Adrenal gland (tissue), 12 donors: ENCODE data around the gene RADIL. TPM values are rescaled to one million over a fixed set of nuclear protein-coding genes. Genes with fewer than 3 reads are reported as not detected.

Experiments used
- DNase-seq, 7 donors: peaks; one replicate each; pipeline ENCODE4 v3.0.0-alpha.2; 2019 to 2020
- H3K27ac ChIP-seq, 5 donors: fragments of 200-600 bp; sonication (generic) in 4 of 5; 1 replicate in 3 of 5; 2 replicates in 2 of 5; pipeline versions ENCODE4 v1.5.1 to v1.8.0; 2016 to 2020; ENCODE audit warnings: mild to moderate bottlenecking in 1 of 5
- H3K27me3 ChIP-seq: fragments of 200-600 bp; 2 replicates; pipeline ENCODE4 v1.8.0; 2021
- H3K36me3 ChIP-seq, 2 donors: fragments of 200-600 bp; replicated peaks in 1 of 2; 1 replicate in 1 of 2; 2 replicates in 1 of 2; pipeline versions ENCODE4 v1.5.1 to v1.8.0; 2018 to 2022
- H3K4me1 ChIP-seq, 2 donors: fragments of 200-600 bp; replicated peaks in 1 of 2; 1 replicate in 1 of 2; 2 replicates in 1 of 2; pipeline versions ENCODE4 v1.5.1 to v1.8.0; 2018 to 2021
- H3K4me3 ChIP-seq, 4 donors: fragments of 200-600 bp; sonication (generic) in 3 of 4; one replicate each; pipeline ENCODE4 v1.5.1; 2016 to 2018
- H3K9me3 ChIP-seq, 3 donors: fragments of 200-600 bp; sonication (generic) in 1 of 3; replicated peaks in 1 of 3; 1 replicate in 2 of 3; 2 replicates in 1 of 3; pipeline versions ENCODE4 v1.5.1 to v1.8.0; 2016 to 2021
- POLR2A ChIP-seq, 2 donors: fragments of 450-650 bp; IDR thresholded peaks; one replicate each; pipeline ENCODE4 v1.6.1; 2017; ENCODE audit warnings: antibody characterized with exemption in 2 of 2, mild to moderate bottlenecking in 2 of 2, moderate library complexity in 1 of 2
- WGBS, 4 donors: extraction: QIAGEN DNeasy Blood & Tissue Kit in 2 of 4; methylation state at CpG; one replicate each; pipeline versions ENCODE4 v1.1.5 to v1.1.7; 2013 to 2017; 5-methylcytosine and 5-hydroxymethylcytosine counted together
- intact Hi-C, 2 donors: fragments of 100-400 bp; cut with DNase I; formaldehyde crosslinking; loops; one replicate each; pipeline versions ENCODE4 v1.14.1 to v1.15.0; 2022 to 2023
- polyA plus RNA-seq, 3 donors: library from polyadenylated mRNA; stranded (reverse); fragments of 200-250 nt in 2 of 3; fragments of 350-450 nt in 1 of 3; fragmentation: Illumina TruSeq in 1 of 3; extraction: RNeasy Lipid Tissue Mini Kit (QIAGEN cat#74804) in 1 of 3; gene quantifications; one replicate each; pipeline ENCODE4 v1.2.3, GENCODE V29; 2013 to 2014
- total RNA-seq, 9 donors: library from RNA; depleted of rRNA in 4 of 9; stranded (reverse); fragments of >200 nt in 4 of 9; fragments of 120-200 nt in 1 of 9; fragmentation: NEBNext Ultra II Directional in 1 of 9; extraction: Animal tissue kit (Norgen Biotek cat#: 25700) in 1 of 9; gene quantifications; one replicate each; pipeline versions ENCODE4 v1.1.0 to v1.2.4, GENCODE V29; 2013 to 2023
- TF ChIP-seq, protein P1 (sequence below), 6 experiments: fragments of 450-650 bp in 4 of 6; fragments of 200-600 bp in 2 of 6; sonication (generic) in 1 of 6; IDR thresholded peaks; 1 replicate in 5 of 6; 2 replicates in 1 of 6; pipeline versions ENCODE4 v1.5.1 to v1.8.0; 2016 to 2021; ENCODE audit warnings: antibody characterized with exemption in 6 of 6, mild to moderate bottlenecking in 2 of 6, moderate library complexity in 1 of 6
- donor health status: healthy with polysubstance abuse.
- donor health status: Bipolar disorder and iron deficiency.
- donor health status: DM: yes; HTN: yes; CAD: no.
- donor health status: DM: no; HTN: no; CAD: no.
- donor health status: DM: no; HTN: no; CAD: no.
- donor health status: DM: yes; HTN: yes; CAD: no.

RADIL gene
- total and polyA plus RNA-seq, 12 donors = 0.16 to 7.8 (median 1.4) TPM

GRCh38 chr7:4878336-4879335 is 4.9 kb downstream of the RADIL start:
- Histone ChIP-seq H3K36me3 (no peaks in the 10 kb centered on the region), H3K4me3 (no peak overlapping the region), H3K9me3 (no peaks in the 10 kb centered on the region), H3K27ac (no peak overlapping the region), H3K4me1 (peaks cover 0 to 8% of the 10 kb centered on the region in 2 donors), H3K27me3 (peaks cover 8% of the 10 kb centered on the region)
- TF ChIP-seq, protein P1, sequence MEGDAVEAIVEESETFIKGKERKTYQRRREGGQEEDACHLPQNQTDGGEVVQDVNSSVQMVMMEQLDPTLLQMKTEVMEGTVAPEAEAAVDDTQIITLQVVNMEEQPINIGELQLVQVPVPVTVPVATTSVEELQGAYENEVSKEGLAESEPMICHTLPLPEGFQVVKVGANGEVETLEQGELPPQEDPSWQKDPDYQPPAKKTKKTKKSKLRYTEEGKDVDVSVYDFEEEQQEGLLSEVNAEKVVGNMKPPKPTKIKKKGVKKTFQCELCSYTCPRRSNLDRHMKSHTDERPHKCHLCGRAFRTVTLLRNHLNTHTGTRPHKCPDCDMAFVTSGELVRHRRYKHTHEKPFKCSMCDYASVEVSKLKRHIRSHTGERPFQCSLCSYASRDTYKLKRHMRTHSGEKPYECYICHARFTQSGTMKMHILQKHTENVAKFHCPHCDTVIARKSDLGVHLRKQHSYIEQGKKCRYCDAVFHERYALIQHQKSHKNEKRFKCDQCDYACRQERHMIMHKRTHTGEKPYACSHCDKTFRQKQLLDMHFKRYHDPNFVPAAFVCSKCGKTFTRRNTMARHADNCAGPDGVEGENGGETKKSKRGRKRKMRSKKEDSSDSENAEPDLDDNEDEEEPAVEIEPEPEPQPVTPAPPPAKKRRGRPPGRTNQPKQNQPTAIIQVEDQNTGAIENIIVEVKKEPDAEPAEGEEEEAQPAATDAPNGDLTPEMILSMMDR (IDR thresholded peaks at IDR 0.05) = no peak
- no peak for TF ChIP-seq POLR2A (IDR thresholded peaks at IDR 0.05)
- no peak for DNase-seq
- intact Hi-C loops = no loop called here
- 80 to 90% (median 87%) methylated on average over 21 to 45 of the region's 45 CpGs for WGBS, 4 donors

DNA sequence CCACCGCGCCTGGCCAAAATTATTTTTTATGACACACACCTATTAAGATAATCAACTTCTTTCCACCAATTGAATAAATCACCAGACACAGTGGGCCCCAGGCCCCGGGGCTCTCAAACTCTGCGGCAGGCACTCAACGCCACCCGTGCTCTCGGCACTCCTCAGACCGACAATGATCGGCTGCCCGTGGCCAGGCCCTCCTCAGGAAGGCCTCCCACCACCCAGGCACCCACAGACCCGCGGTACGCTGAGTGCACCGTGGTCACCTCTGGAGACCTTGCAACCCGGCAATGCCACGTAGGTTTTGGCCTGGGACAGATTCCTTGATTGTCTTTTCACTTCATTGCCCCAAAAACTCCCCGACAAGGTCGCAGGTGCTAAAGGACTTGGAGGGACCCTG is 6.9 kb downstream of the RADIL start:
- 94 to 96% (median 95%) methylated on average over 15 to 18 of the region's 18 CpGs for WGBS, 4 donors
- TF ChIP-seq POLR2A (IDR thresholded peaks at IDR 0.05) = no peak
- TF ChIP-seq, protein P1 (IDR thresholded peaks at IDR 0.05) = no peak
- Histone ChIP-seq H3K27me3 (no peaks in the 10 kb centered on the region), H3K4me1 (no peaks in the 10 kb centered on the region), H3K4me3 (no peak overlapping the region), H3K27ac (no peak overlapping the region), H3K36me3 (no peaks in the 10 kb centered on the region), H3K9me3 (no peaks in the 10 kb centered on the region)
- no peak for DNase-seq
- intact Hi-C loops = no loop called here

DNA sequence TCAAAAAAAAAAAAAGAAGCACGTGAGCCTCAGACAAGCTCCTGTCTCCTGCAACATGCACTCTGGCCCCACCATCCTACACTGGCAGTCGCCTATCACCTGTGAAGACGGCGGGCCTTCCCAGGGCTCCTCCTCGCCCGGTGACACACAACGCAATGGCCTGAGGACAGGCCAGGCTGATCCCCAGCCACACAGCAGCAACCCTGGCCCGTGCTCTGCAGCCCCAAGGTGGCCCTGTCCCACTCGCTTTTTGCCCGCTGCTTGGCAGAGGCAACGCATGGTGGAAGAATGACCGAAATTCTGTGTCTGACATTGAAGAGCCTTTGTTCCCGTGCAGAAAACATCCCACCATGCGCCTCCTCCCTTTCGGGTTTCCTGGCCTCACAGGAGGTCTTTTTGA is 8.1 kb downstream of the RADIL start:
- H3K36me3 ChIP-seq = no peaks in the 10 kb centered on the region

More for the DNA sequence above, 8.1 kb downstream of the RADIL start:
- no peak for DNase-seq
- Histone ChIP-seq H3K27me3 (no peaks in the 10 kb centered on the region), H3K4me3 (no peak overlapping the region), H3K9me3 (no peaks in the 10 kb centered on the region), H3K27ac (no peak overlapping the region), H3K4me1 (no peaks in the 10 kb centered on the region)
- intact Hi-C loops = no loop called here
- TF ChIP-seq, protein P1 (IDR thresholded peaks at IDR 0.05) = no peak
- TF ChIP-seq POLR2A (IDR thresholded peaks at IDR 0.05) = no peak
- 88 to 94% (median 93%) methylated on average over 15 of the region's 15 CpGs for WGBS, 4 donors
